NCI-H128 (cell line): Measurements from ENCODE around the gene AP4E1.
"Not testable (repeated sequence)": the region's sequence is repeated elsewhere in the genome, so short reads cannot be mapped to it uniquely, and the experiment has no call there.

ENCODE experiments used
- DNase-seq: peaks from one replicate; lab custom pipeline; 2025; ENCODE audit not compliant: unreplicated experiment; lab: John Stamatoyannopoulos, UW

AP4E1 gene

DNA sequence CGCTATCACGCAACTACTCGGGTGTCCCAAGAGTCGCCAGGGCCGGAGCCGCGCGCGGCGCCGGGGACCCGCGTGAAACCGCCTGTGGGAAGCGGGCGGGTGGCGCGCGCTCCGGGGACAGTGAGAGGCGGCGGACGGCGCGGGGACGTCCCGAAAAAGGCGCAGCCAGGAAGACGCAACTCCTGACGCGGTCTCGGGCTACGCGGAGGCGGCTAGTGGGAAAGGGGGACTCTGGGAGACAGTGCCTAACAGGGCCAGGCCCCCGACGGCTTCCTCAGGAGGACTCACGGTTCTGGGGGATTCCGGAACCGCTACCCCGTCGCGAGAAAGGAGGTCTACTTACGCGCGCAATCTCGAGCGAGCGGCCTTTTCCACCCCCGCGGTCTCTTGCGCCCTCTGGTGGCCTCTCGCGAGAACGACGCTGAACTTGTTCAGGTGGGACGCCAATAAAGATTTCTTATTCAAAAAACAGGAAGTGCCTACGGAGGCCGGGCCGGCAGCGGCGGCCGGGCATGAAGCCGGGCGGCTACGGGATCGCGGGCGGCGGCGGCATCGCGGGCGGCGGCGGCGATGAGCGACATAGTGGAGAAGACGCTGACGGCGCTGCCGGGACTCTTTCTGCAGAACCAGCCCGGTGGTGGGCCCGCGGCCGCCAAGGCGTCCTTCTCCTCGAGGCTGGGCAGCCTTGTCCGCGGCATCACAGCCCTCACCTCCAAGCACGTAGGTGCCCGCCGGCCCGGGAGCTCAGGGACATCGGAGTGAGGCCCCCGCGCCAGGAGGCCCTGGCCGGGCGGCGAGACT, at the start of gene AP4E1:
Gene AP4E1 (plus strand): TSS at position 475 of the 801 bp plus-strand sequence. CDS start 96 bp downstream, at position 571.
- peak; percentile 76 for DNase-seq

DNA sequence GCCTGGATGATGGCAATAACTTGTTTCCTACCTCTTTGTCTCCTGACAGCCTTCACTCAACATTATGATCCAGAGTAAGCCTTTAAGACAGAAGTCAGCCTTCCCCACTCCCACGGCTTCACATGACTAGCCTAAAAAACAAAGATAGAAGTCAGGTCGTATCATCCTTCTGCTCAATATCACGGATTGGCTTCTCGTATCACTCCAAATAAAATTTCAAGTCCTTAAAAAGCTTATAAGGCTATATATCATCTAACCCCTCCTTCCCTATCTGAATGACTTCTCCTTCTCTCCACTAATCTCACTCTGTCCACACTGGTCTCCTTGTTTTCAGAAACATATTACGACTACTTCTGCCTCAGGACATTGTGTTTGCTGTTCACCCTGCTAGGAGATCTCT, 47.7 kb upstream of the AP4E1 start:
- DNase-seq, result no peak

DNA sequence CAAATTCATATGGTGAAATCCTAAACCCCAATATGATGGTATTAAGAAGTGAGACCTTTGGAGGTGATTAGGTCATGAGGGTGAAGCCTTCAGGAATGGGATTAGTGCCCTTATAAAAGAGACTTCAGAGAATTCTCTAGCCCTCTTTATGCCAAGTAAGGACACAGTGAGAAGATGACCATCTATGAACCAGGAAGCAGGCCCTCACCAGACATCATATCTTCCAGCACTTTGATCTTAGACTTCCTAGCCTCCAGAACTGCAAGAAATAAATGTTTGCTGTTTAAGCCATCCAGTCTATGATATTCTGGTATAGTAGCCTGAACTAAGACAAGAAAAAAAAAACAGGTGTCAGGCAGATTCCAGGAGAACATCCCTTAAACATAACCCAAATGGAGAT, 45.9 kb upstream of the AP4E1 start:
- DNase-seq, result no peak

DNA sequence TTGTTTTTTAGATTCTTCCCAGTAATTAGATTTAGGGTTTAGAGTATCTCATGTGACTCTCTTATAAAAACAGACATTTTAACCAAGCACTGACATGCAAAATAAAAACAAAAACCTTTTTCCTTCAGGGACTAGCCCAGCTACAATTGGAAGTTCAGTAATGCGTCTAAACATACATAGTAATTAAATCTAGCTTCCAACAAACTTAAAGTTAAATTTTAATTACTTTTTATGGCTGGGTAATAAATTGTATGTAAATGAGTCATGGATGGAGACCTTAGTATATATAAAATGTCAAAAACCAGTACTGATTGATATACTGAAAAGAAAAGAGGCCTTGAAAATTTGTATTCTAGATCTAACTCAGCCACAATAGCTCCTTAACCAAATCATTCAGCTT, 43.6 kb upstream of the AP4E1 start:
- DNase-seq, result no peak

DNA sequence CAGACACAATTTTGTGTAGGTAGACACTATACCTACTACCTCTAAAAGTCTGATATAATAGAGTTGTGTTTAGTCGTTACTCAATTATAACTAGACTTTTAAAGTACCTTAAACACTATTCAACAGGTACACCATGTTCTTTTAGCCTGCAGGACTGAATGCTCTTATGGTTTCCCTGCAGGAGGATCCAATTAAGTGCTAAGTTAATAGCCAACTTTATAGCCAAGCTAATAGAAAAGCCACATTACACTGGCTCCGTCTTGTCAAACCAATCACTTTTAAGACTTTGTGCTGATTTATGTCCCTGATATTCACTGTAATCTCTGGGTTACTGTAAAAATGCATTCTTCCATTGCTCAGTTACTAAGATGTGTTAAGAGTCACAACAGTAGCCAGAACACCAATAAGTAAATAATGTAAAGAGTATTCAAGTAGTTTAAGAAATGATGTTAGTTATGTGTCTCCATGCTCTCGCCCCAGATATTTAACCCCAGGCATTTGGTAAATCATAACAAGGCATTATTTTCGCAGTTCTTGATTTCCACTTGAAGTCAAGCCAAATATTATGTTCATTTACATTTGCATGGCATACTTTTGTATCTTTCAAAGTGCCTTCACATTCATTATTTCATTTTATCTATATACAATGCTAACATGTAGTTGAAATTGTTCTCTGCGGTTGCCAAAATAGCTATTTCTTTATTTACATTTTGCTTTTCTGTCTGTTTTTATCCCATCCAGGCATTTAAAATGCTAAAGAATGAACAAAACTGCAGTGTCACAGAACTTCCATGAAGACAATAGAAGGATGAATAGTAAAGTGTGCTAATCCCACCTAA, 42.7 kb upstream of the AP4E1 start:
- no peak for DNase-seq

DNA sequence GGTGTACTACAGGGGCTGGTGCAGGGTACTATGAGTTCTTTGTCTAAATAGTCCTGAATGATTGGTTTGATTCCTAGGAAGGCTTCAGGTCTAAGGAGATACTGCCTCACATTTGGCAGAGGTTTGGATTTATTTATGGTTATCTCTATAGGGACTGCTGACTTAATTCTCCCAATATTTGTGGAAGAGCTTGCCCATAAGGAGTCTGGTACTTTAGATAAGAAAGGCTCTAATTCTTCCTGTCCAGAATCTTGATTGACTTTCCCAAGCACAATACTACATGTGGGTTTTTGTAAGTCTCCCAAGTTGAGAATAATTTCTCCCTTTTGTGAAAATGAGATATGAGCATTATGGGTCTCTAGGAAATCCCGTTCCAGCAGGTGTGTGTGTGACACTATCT, 36.7 kb upstream of the AP4E1 start:
- no peak for DNase-seq

DNA sequence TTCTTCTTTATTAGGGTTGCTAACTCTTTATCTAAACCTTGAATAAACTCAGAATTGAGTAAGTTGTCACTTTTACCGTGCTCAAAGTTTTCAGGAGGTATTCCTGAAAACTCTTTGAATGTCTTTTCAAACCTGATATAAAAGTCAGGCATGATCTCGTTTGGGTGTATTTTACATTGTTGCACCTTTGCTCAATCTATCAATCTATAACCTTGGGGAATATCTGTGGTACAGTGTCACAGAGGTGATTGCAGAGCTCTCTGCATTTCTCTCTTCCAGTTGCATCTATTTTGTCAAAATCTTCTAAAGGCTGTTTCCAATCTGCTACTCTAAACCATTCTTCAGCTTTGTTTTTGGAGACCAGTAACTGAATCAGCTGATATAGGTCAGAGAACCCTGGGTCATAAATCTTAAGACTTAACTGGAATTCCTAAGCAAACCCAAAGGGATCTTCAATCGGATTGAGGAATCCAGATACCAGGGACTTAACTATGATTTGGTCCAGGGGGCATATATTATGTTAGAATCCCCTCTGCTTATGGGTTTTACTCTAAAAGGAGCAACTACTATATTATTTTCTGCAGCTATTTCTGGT, 35.6 kb upstream of the AP4E1 start:
- DNase-seq, result no peak

DNA sequence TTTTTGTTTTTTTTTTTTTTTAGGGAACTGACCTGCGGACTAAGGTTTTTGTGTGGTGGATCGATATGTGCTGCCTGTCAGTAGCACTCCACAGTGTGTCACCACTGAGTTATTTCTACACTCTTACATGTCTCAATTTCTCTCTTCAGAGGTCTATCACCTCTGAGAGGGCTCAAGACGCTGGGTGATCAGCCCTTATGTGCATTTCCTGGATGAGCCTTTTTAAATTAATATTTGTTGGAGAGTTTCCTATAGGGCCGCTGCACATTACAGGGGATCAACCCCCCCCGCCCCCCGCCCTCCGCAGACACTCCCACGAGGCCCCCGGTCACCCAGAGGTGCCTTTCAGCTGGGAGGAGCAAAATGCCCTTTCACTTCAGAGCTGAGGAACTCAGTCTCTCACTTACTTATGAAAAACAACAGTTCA, 34.5 kb upstream of the AP4E1 start:
- DNase-seq, result no peak

DNA sequence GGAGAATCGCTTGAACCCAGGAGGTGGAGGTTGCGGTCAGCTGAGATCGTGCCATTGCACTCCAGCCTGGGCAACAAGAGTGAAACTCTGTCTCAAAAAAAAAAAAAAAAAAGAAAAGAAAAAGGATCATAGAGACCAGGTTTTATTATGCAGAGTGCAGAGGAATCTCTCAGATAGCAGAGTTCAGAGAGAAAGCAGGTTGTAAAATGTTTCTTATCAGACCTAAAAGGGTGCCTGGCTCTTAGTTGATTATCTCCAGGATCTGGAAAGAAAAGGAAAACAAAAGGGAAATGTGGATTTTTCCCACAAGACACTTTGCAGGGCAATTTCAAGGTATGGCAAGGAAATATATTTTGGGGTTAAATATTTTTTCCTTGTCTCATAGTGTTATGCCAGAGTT, 33.2 kb upstream of the AP4E1 start:
- DNase-seq, result not testable (repeated sequence)

DNA sequence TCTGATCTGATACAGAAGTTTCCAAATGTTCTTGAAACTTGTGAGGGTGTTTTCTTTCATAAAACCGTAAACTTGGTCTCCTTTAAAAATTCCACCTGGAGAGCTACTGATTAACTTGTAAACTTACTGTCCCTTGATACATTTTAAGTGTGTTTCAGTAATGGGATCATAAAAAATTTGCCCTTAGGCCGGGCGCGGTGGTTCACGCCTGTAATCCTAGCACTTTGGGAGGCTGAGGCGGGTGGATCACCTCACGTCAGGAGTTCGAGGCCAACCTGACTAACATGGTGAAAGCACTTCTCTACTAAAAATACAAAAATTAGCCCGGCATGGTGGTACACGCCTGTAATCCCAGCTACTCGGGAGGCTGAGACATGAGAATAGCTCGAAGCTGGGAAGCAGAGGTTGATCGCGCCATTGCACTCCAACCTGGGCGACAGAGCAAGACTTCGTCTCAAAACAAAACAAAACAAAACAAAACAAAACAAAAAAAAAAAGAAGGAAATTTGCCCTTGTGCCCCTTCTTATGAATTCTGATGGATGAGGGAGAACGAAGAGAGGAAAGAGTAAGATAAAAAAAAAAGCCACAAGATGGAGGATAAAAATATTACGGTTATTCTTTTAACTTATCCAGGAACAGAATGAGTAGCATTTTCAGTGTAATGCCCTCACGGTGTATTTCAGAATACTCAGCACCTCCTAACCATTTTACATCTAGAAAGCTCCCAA, 32.1 kb upstream of the AP4E1 start:
- no peak for DNase-seq

DNA sequence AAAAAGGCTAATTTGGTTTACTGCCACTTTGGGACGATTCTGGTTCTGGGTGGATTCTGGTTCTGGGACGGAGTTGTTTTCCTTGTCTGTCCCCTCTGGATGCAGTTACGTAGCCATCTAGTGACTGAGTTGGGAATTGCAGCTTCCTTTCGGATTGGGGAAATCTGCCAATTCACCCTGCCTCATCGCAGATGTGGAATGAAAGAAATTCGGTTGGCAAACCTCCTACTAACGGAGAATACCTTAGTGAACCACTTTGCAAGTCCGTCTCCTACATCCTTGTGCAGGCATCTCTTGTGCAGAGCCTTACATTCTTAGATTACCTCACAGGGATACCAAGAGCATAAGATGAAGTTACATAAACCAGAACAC, 31.5 kb upstream of the AP4E1 start:
- peak; percentile 53 for DNase-seq

DNA sequence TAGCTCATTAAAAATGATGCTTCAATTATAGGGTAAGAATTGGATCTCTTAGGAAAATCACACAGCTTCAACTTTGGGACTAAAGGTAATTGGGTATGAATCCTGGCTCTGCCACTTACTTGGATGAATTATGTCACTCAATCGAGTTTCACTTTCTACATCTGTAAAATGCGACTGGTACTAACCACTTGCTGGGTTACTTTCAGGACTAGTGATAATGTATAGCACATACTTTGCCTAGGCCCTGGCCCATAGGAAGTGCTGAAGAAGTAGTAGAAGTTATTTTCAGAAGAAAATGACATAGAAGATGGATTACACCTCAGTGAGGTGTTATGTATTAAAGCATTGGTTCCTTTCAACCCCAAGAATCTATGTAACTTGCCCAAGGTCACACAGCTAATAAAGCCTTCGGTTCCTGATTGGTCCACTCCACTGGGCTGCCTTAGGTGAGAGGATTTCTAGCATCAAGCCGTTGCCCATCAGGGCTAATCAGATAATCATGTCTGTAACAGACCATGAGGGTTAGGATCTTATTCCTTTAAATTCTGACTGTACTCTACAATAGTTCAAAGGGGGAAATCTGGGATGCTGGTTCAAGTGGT, 29.4 kb upstream of the AP4E1 start:
- no peak for DNase-seq

DNA sequence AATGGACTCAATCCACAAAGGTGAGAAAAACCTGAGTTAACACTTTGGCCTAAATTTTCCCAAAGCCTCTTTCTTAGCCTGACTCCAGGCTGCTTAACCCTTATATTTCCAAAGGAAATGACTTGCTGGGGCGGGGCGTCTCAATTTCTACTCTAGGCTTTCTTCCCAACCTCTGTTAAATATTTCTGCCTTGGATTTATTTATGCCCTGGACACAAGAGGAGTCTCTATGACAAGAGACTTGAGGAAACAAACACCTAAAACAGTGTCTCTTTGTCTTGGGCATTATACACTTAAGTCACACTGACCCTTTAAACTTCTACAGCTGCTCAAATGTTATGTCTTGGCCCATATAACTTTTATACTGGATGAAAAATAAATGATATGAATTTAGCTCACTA, 28.3 kb upstream of the AP4E1 start:
- DNase-seq, result no peak

DNA sequence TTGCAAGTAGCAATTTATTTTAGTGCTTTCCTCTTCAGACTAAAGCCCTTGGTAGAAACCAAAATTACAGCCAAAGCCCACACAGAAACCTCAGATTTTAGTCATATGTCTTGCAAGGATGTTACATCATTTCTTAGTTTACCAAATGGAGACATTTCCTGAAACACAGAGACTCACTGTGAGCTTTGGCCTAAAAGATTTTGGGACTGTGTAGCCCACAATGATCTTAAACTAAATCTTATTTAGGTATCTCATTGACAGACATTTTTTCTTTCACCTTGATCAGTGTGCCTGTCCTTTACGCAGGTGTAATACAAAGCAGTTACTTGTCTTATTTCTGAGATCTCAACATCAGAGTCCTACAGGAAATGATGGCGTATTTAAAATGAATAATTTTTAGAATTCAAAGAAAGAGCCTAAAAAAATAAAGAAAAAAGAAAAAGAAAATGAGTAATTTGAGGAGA, 27.8 kb upstream of the AP4E1 start:
- no peak for DNase-seq

DNA sequence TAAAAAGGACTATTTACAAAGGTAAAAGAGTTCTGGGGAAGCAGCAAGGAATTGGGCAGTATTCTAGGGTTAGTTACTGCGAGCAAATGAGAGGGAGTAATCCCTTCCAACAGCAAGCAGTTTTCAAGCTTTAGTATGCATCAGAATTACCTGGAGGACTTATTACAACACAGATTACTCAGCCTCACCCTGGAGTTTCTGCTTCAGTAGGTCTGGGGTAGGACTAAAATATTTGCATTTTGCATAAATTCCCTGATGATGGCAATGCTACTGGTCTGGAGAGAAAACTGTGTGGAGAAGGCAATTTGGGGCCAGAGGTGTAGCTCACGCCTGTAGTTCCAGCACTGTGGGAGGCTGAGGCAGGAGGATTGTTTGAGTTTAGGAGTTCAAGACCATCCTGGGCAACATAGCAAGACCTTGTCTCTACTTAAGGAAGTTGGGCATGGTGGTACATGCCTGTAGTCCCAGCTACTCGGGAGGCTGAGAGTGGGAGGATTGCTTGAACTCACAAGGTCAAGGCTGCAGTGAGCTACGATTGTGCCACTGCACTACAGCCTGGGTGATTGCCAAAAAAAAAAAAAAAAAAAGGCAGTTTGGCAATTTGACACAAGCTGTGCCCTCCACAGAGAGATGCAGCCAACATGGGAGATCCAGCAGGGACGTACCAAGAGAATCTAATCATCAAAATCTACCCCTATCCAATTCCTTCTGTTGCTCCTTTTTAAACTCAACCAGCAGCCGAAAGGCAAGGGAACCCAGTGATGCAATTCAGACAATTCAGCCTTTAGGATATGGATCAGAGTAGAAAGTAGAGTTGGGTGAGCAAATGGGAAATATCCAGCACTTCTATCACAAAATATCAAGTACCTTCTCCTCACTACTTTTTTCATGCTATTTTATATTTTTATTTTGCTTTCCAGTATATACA, 27.1 kb upstream of the AP4E1 start:
- no peak for DNase-seq

DNA sequence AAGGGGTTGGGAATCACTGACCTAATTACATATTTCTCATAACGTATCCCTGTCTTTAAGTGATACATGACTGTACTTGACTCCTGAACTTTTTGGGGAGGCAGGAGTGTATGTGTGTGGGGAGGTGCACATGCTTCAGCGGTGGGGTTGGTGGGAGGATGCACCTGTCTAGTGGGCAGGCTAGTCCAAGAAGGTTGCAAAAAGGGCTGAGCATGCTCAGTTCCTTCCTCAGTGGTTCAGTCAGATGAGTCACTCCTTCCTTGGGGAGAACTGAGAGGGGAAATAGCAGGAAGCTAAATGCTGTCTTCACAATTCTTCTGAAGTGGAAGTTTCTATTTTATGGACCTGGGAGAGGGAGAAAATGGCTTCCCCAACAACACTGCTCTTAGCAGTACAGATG, 24.6 kb upstream of the AP4E1 start:
- no peak for DNase-seq

DNA sequence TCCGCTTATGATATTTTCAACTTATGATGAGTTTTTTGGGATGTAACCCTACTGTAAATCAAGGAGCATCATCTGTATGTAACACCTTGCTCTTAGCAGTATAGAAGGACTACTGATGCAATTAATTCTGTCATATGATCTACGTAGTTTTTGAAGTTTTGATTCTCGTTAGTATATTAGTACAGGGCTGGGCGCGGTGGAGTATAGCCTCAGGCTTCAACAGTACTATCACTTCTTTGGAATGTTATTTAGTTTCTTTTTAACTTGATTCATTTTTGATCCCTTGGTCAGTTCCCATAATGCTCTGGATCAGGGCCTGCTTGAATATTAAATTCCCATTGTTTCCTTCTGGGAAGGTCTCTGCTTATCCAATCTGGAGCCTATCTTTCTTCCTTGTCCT, 23.9 kb upstream of the AP4E1 start:
- no peak for DNase-seq

DNA sequence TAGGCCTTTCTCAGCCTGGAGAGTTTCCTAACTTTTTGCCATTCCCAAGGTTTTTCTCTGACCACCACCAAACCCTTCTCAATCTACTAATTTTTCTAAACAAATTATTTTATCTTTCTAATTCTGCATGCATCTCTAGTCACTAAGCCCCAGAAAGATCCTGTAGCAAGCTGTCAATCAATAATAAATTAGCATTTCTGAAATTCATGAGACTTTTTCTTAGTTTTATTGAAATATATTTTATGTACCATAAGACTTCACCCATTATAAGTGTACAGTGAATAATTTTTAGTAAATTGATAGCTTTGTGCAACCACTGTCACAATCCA, 22.4 kb upstream of the AP4E1 start:
- DNase-seq, result no peak

DNA sequence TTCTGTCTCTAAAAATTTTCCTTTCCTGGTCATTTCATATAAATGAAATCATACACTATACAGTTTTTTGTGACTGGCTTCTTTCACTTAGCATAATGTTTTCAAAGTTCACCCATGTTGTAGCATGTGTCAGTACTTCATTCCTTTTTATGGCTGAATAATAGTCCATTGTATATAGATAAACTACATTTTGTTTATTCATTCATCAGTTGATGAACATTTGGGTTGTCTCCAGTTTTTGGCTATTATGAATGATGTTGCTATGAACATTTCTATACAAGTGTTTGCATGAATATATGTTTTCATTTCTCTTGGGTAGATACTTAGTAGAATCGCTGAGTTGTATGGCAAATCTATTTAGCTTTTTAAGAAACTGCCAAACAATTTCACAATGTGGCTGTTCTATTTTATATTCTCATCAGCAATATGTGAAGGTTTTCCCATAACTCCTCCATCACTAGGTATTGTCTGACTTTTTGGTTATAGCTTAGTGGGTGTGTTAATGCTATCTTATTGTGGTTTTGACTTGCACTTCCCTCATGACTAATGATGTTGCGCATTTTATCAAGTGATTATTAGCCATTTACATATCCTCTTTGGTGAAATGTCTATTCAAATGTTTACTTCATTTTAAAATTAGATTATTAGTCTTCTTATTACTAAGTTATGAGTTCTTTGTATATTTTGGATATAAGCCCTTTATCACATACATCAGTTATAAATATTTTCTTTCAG, 21.7 kb upstream of the AP4E1 start:
- DNase-seq, result no peak
